ENCODE measurements around the gene JOSD2. TPM values are rescaled to one million over a fixed set of nuclear protein-coding genes. Genes with fewer than 3 reads are reported as not detected.

Gene JOSD2, protein sequence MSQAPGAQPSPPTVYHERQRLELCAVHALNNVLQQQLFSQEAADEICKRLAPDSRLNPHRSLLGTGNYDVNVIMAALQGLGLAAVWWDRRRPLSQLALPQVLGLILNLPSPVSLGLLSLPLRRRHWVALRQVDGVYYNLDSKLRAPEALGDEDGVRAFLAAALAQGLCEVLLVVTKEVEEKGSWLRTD
- 10 to 100 TPM; 26.3 to 45.1 (median 34.9) TPM for total RNA-seq

DNA sequence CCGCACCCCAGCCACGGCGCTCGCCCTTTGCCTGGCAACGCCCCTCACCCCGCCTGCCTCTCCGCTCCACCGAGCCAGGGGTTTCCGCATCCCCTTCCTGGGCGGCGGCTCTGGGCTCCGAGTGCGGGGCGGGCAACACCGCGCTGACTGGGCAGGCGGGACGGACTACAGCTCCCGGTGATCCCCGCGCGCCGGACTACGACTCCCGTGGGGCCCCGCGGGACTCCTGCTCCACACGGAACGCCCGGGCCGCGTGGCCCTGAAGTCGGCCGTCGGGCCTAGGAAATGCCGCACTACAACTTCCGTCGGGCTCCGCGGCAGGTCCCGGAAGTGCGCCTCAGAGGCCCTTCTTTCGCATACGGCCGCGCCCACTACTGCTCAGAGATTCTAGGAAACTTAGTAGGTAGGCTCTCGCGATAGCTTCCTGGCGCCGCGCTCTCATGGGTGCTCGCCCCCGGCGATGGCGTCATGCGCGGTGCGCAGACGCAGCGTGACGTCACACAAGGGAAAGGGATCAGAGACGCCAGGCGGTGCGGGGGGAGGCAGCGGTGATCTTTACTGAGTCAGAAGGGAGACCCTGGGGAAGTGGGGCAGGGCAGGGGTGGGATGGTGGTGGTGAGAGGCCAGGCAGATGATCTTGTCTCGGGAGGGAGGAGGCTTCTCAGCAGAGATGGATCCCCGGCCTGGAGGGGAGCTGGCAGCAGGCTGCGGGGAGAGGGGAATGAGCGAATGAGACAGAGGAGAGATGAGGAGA, at the start of gene JOSD2:
TSS of gene JOSD2 (minus strand) at position 123 of the 754 bp plus-strand sequence. CDS start 760 bp downstream, outside the sequence.
- TF ChIP-seq POLR2A (IDR thresholded peaks at IDR 0.05), result peak in 3 of 4 donors; percentile 8 to 64 (median 42)
- TF ChIP-seq CTCF (IDR thresholded peaks at IDR 0.05), result peak in 2 of 6 experiments; percentile 12 to 39
- H3K9me3 ChIP-seq, result no peaks in the 10 kb centered on the region
- peaks cover 0 to 18% (median 0%) of the 10 kb centered on the region in 4 donors for H3K27me3 ChIP-seq
- peaks cover 7 to 25% (median 8%) of the 10 kb centered on the region in 3 donors for H3K4me1 ChIP-seq
- peak; percentile 96 for DNase-seq
- peak within 1 kb of the TSS; percentile 65 to 90 (median 74) for H3K4me3 ChIP-seq
- intact Hi-C loops (cut with DNase I), result no loop called here
- WGBS, 2 donors, result 4 to 6% methylated on average over 13 to 14 of the region's 69 CpGs
- H3K27ac ChIP-seq, result peak within 1 kb of the TSS; percentile 83 to 93 (median 87)
- peaks cover 0 to 7% (median 0%) of the 10 kb centered on the region in 3 donors for H3K36me3 ChIP-seq

- intact Hi-C loops (cut with DNase I), result no loop called here
- DNase-seq, result no peak
- Histone ChIP-seq H3K27me3 (peaks cover 0 to 99% (median 0%) of the 10 kb centered on the region in 4 donors), H3K4me1 (peaks cover 8 to 20% (median 12%) of the 10 kb centered on the region in 3 donors), H3K9me3 (no peaks in the 10 kb centered on the region), H3K36me3 (no peaks in the 10 kb centered on the region), H3K4me3 (no peak overlapping the region), H3K27ac (no peak overlapping the region)
- 49 to 81% methylated on average over 3 to 9 of the region's 10 CpGs for WGBS, 2 donors
- TF ChIP-seq CTCF (IDR thresholded peaks at IDR 0.05) (no peak), POLR2A (IDR thresholded peaks at IDR 0.05) (no peak)
Observed at GRCh38 chr19:50559636-50560035, 48.6 kb upstream of the JOSD2 start.

- H3K27ac ChIP-seq, result no peak overlapping the region
- intact Hi-C loops (cut with DNase I), result no loop called here
- H3K36me3 ChIP-seq, result no peaks in the 10 kb centered on the region
- TF ChIP-seq POLR2A (IDR thresholded peaks at IDR 0.05), result no peak
- no peak overlapping the region for H3K4me3 ChIP-seq
- H3K9me3 ChIP-seq, result no peaks in the 10 kb centered on the region
- peaks cover 8 to 20% (median 12%) of the 10 kb centered on the region in 3 donors for H3K4me1 ChIP-seq
- DNase-seq, result no peak
- 86 to 94% methylated on average over 3 to 11 of the region's 13 CpGs for WGBS, 2 donors
- H3K27me3 ChIP-seq, result peaks cover 0 to 99% (median 0%) of the 10 kb centered on the region in 4 donors
Observed at GRCh38 chr19:50558449-50558848, 47.5 kb upstream of the JOSD2 start.

DNA sequence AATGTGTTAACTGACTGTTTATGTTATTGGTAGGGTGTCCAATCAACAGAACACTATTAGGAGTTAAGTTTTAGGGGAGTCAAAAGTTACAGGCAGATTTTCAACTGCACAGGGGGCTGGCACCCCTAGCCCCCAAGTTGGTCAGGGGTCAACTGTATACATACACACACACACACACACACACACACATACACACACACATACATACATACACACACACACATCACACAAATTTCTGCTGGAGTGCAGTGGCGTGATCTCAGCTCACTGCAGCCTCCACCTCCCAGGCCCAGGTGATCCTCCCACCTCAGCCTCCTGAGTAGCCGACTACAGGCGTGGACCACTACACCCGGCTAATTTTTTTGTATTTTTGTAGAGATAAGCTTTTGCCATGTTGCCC, 47.0 kb upstream of the JOSD2 start:
- Histone ChIP-seq H3K27me3 (peaks cover 0 to 99% (median 0%) of the 10 kb centered on the region in 4 donors), H3K9me3 (no peaks in the 10 kb centered on the region), H3K4me3 (no peak overlapping the region), H3K27ac (no peak overlapping the region), H3K36me3 (no peaks in the 10 kb centered on the region), H3K4me1 (peaks cover 8 to 20% (median 12%) of the 10 kb centered on the region in 3 donors)
- intact Hi-C loops (cut with DNase I), result no loop called here
- DNase-seq, result no peak
- 85 to 96% methylated on average over 4 of the region's 4 CpGs for WGBS, 2 donors
- TF ChIP-seq CTCF (IDR thresholded peaks at IDR 0.05) (no peak), POLR2A (IDR thresholded peaks at IDR 0.05) (no peak)

DNA sequence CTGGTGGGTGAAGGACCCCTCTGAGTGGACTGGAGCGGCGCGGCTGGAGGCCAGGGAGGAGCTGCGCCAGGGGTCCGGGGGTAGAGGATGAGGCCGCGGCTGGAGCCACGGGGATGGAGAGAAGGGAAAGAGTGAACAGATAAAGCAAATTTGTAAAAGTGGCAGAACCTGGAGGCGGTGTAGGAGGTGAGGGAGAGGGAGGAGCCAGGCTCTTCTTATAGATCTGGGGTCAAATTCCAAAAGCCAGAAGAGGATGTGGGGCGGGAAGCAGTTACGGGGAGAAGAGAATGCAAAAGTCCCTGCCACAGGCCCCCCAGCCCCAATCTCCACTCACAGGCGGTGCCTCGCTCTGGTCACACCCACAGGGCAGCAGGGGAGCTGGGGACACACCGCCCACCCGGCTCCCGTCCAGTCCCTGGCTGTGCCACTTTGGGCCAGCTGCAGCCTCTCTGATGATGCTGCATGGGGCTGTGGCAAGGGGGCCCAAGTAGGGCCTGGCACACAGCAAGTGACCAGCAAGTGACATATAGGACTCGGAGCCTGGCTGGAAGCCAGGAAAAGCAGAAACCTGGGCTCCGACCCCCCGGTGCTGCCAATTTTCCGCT, 46.1 kb upstream of the JOSD2 start:
- Histone ChIP-seq H3K9me3 (no peaks in the 10 kb centered on the region), H3K36me3 (no peaks in the 10 kb centered on the region), H3K27ac (no peak overlapping the region), H3K27me3 (peaks cover 0 to 99% (median 0%) of the 10 kb centered on the region in 4 donors), H3K4me3 (peak overlapping the region in 2 of 4 donors; percentile 44 to 65), H3K4me1 (peaks cover 8 to 21% (median 12%) of the 10 kb centered on the region in 3 donors)
- WGBS, 2 donors, result 14 to 23% methylated on average over 12 to 16 of the region's 20 CpGs
- intact Hi-C loops (cut with DNase I), result no loop called here
- no peak for TF ChIP-seq CTCF (IDR thresholded peaks at IDR 0.05)
- TF ChIP-seq POLR2A (IDR thresholded peaks at IDR 0.05), result no peak
- DNase-seq, result no peak

Data from esophagus squamous epithelium (tissue), 5 donors.